Muscle layer of duodenum (tissue), 2 donors: ENCODE data around the gene LYZL6.

ENCODE experiments used
- H3K27ac ChIP-seq: one replicate; pipeline ENCODE4 v1.7.0; 2013; ENCODE audit warnings: mild to moderate bottlenecking, low read length
- H3K27me3 ChIP-seq: one replicate; pipeline ENCODE4 v1.7.0; 2013; ENCODE audit warnings: low read depth, mild to moderate bottlenecking, control low read depth, low read length
- H3K36me3 ChIP-seq, 2 donors: one replicate each; pipeline ENCODE4 v1.7.0; 2013; ENCODE audit warnings: low read length in 2 of 2, control low read depth in 1 of 2, mild to moderate bottlenecking in 1 of 2; ENCODE audit not compliant: insufficient read depth in 2 of 2, control insufficient read depth in 1 of 2
- H3K4me1 ChIP-seq, 2 donors: one replicate each; pipeline ENCODE4 v1.7.0; 2013; ENCODE audit warnings: low read length in 2 of 2, mild to moderate bottlenecking in 2 of 2, control low read depth in 1 of 2, moderate library complexity in 1 of 2; ENCODE audit not compliant: insufficient read depth in 2 of 2, control insufficient read depth in 1 of 2
- H3K4me3 ChIP-seq, 2 donors: one replicate each; pipeline ENCODE4 v1.7.0; 2013; ENCODE audit warnings: low read length in 2 of 2, low read depth in 1 of 2, mild to moderate bottlenecking in 1 of 2
- H3K9me3 ChIP-seq, 2 donors: one replicate each; pipeline ENCODE4 v1.7.0; 2013; ENCODE audit warnings: low read length in 2 of 2, control low read depth in 1 of 2, mild to moderate bottlenecking in 1 of 2; ENCODE audit not compliant: control insufficient read depth in 1 of 2
- donor health status: healthy.

LYZL6 gene

GRCh38 chr17:35943537-35943936, at the start of gene LYZL6:
Gene LYZL6 (minus strand): TSS chr17:35943713. CDS start chr17:35939356, 4,357 bp downstream.
- no peaks in the 10 kb centered on the region for H3K4me1 ChIP-seq
- H3K36me3 ChIP-seq: no peaks in the 10 kb centered on the region
- no peak within 1 kb of the TSS for H3K27ac ChIP-seq
- H3K9me3 ChIP-seq: no peaks in the 10 kb centered on the region
- no peaks in the 10 kb centered on the region for H3K27me3 ChIP-seq
- H3K4me3 ChIP-seq: no peak within 1 kb of the TSS

- Histone ChIP-seq H3K27ac (no peak overlapping the region), H3K9me3 (peaks cover 0 to 3% of the 10 kb centered on the region in 2 donors), H3K27me3 (no peaks in the 10 kb centered on the region), H3K36me3 (no peaks in the 10 kb centered on the region), H3K4me3 (no peak overlapping the region), H3K4me1 (no peaks in the 10 kb centered on the region)
These were observed 47.6 kb upstream of the LYZL6 start for GRCh38 chr17:35991075-35991474.

GRCh38 chr17:35988164-35988563, 44.7 kb upstream of the LYZL6 start:
- Histone ChIP-seq H3K4me3 (no peak overlapping the region), H3K27ac (no peak overlapping the region), H3K27me3 (no peaks in the 10 kb centered on the region), H3K9me3 (peaks cover 0 to 3% of the 10 kb centered on the region in 2 donors), H3K36me3 (no peaks in the 10 kb centered on the region), H3K4me1 (no peaks in the 10 kb centered on the region)

GRCh38 chr17:35986643-35987042, 43.1 kb upstream of the LYZL6 start, which contains the start of gene CCL14:
Gene CCL14 (minus strand): TSS chr17:35986729. CDS start chr17:35986649, 80 bp downstream.
- Histone ChIP-seq H3K4me1 (no peaks in the 10 kb centered on the region), H3K9me3 (peaks cover 0 to 3% of the 10 kb centered on the region in 2 donors), H3K27ac (no peak within 1 kb of the TSS), H3K4me3 (no peak within 1 kb of the TSS), H3K27me3 (no peaks in the 10 kb centered on the region), H3K36me3 (no peaks in the 10 kb centered on the region)

- Histone ChIP-seq H3K36me3 (no peaks in the 10 kb centered on the region), H3K9me3 (peaks cover 0 to 1% of the 10 kb centered on the region in 2 donors), H3K4me3 (no peak overlapping the region), H3K27ac (no peak overlapping the region), H3K27me3 (no peaks in the 10 kb centered on the region), H3K4me1 (no peaks in the 10 kb centered on the region)
These were observed 40.6 kb upstream of the LYZL6 start for GRCh38 chr17:35984140-35984539.

GRCh38 chr17:35982409-35983191, 39.1 kb upstream of the LYZL6 start:
- Histone ChIP-seq H3K4me3 (no peak overlapping the region), H3K36me3 (no peaks in the 10 kb centered on the region), H3K27ac (no peak overlapping the region)

GRCh38 chr17:35981908-35982330, 38.4 kb upstream of the LYZL6 start:
- H3K4me3 ChIP-seq: no peak overlapping the region
- H3K27me3 ChIP-seq: no peaks in the 10 kb centered on the region
- H3K27ac ChIP-seq: no peak overlapping the region
- no peaks in the 10 kb centered on the region for H3K9me3 ChIP-seq
- H3K36me3 ChIP-seq: no peaks in the 10 kb centered on the region
- H3K4me1 ChIP-seq: no peaks in the 10 kb centered on the region

More at GRCh38 chr17:35982409-35983191, 39.1 kb upstream of the LYZL6 start:
- Histone ChIP-seq H3K9me3 (no peaks in the 10 kb centered on the region), H3K27me3 (no peaks in the 10 kb centered on the region), H3K4me1 (no peaks in the 10 kb centered on the region)

GRCh38 chr17:35981246-35981645, 37.7 kb upstream of the LYZL6 start, which contains the start of gene CCL16:
Gene CCL16 (minus strand): TSS chr17:35981497. CDS start chr17:35981420, 77 bp downstream.
- no peaks in the 10 kb centered on the region for H3K9me3 ChIP-seq
- H3K27me3 ChIP-seq: no peaks in the 10 kb centered on the region
- no peaks in the 10 kb centered on the region for H3K4me1 ChIP-seq
- no peaks in the 10 kb centered on the region for H3K36me3 ChIP-seq
- no peak within 1 kb of the TSS for H3K4me3 ChIP-seq
- H3K27ac ChIP-seq: no peak within 1 kb of the TSS

- no peaks in the 10 kb centered on the region for H3K27me3 ChIP-seq
- H3K36me3 ChIP-seq: no peaks in the 10 kb centered on the region
- no peaks in the 10 kb centered on the region for H3K4me1 ChIP-seq
- H3K4me3 ChIP-seq: no peak overlapping the region
- no peak overlapping the region for H3K27ac ChIP-seq
- H3K9me3 ChIP-seq: no peaks in the 10 kb centered on the region
These were observed 34.8 kb upstream of the LYZL6 start for GRCh38 chr17:35978346-35978745.

GRCh38 chr17:35977509-35977908, 34.0 kb upstream of the LYZL6 start:
- Histone ChIP-seq H3K27ac (no peak overlapping the region), H3K4me3 (no peak overlapping the region), H3K9me3 (no peaks in the 10 kb centered on the region), H3K4me1 (no peaks in the 10 kb centered on the region), H3K27me3 (no peaks in the 10 kb centered on the region), H3K36me3 (no peaks in the 10 kb centered on the region)

- H3K27ac ChIP-seq: no peak overlapping the region
- H3K36me3 ChIP-seq: no peaks in the 10 kb centered on the region
- H3K27me3 ChIP-seq: no peaks in the 10 kb centered on the region
- H3K4me3 ChIP-seq: no peak overlapping the region
- H3K4me1 ChIP-seq: no peaks in the 10 kb centered on the region
- H3K9me3 ChIP-seq: no peaks in the 10 kb centered on the region
These were observed 30.1 kb upstream of the LYZL6 start for GRCh38 chr17:35973333-35974260.
